AG08396 (cell line): ENCODE measurements around the gene GOLT1A.
"Not testable (repeated sequence)": the region's sequence is repeated elsewhere in the genome, so short reads cannot be mapped to it uniquely, and the experiment has no call there.

Experiments used
- DNase-seq: peaks from one replicate; pipeline ENCODE4 v3.0.0; 2012; ENCODE audit warnings: low spot score, mixed read lengths

GOLT1A gene

GRCh38 chr1:204248954-204249353, 35.2 kb upstream of the GOLT1A start:
- DNase-seq: no peak

- DNase-seq: no peak
These were observed 33.1 kb upstream of the GOLT1A start for GRCh38 chr1:204246876-204247275.

- no peak for DNase-seq
These were observed 29.1 kb upstream of the GOLT1A start for GRCh38 chr1:204242920-204243319.

GRCh38 chr1:204241914-204242313, 28.1 kb upstream of the GOLT1A start:
- no peak for DNase-seq

GRCh38 chr1:204241050-204241449, 27.3 kb upstream of the GOLT1A start:
- no peak for DNase-seq

- DNase-seq: no peak
These were observed 26.4 kb upstream of the GOLT1A start for GRCh38 chr1:204240233-204240632.

- DNase-seq: not testable (repeated sequence)
These were observed 25.6 kb upstream of the GOLT1A start for GRCh38 chr1:204239401-204239800.

GRCh38 chr1:204238520-204238919, 24.7 kb upstream of the GOLT1A start:
- not testable (repeated sequence) for DNase-seq

GRCh38 chr1:204237515-204237914, 23.7 kb upstream of the GOLT1A start:
- not testable (repeated sequence) for DNase-seq

GRCh38 chr1:204232526-204232925, 18.7 kb upstream of the GOLT1A start:
- peak; percentile 28 for DNase-seq

GRCh38 chr1:204230211-204230610, 16.4 kb upstream of the GOLT1A start:
- DNase-seq: no peak

- DNase-seq: no peak
These were observed 15.1 kb upstream of the GOLT1A start for GRCh38 chr1:204228896-204229295.

- no peak for DNase-seq
These were observed 14.4 kb upstream of the GOLT1A start for GRCh38 chr1:204227996-204228785.

GRCh38 chr1:204227351-204227750, 13.6 kb upstream of the GOLT1A start:
- DNase-seq: no peak

- DNase-seq: no peak
These were observed 12.3 kb upstream of the GOLT1A start for GRCh38 chr1:204225841-204226735.

GRCh38 chr1:204224655-204225054, 10.9 kb upstream of the GOLT1A start:
- DNase-seq: no peak

GRCh38 chr1:204223129-204223860, 9.5 kb upstream of the GOLT1A start:
- DNase-seq: no peak

GRCh38 chr1:204222764-204223055, 8.9 kb upstream of the GOLT1A start:
- no peak for DNase-seq

GRCh38 chr1:204222006-204222763, 8.4 kb upstream of the GOLT1A start:
- DNase-seq: no peak

GRCh38 chr1:204221271-204221670, 7.5 kb upstream of the GOLT1A start:
- no peak for DNase-seq

- no peak for DNase-seq
These were observed 6.3 kb upstream of the GOLT1A start for GRCh38 chr1:204219971-204220616.
